Hepatocyte (in vitro differentiated cells): ENCODE measurements around the gene HOXC4.

Experiments
- EZH2 ChIP-seq: fragments of 200-600 bp; sonication (generic); IDR thresholded peaks from 2 replicates; pipeline ENCODE4 v1.6.1; 2016; ENCODE audit warnings: antibody characterized with exemption, mild to moderate bottlenecking, borderline replicate concordance
- EZH2phosphoT487 ChIP-seq: fragments of 200-600 bp; sonication (generic); IDR thresholded peaks from one replicate; pipeline ENCODE4 v1.6.1; 2018; ENCODE audit warnings: antibody characterized with exemption, mild to moderate bottlenecking, low read depth, moderate library complexity; ENCODE audit not compliant: unreplicated experiment, severe bottlenecking
- TF ChIP-seq, protein P1 (sequence below): fragments of 200-600 bp; sonication (generic); IDR thresholded peaks from 2 replicates; pipeline ENCODE4 v1.5.1; 2016; ENCODE audit warnings: antibody characterized with exemption, mild to moderate bottlenecking; ENCODE audit not compliant: poor library complexity

DNA sequence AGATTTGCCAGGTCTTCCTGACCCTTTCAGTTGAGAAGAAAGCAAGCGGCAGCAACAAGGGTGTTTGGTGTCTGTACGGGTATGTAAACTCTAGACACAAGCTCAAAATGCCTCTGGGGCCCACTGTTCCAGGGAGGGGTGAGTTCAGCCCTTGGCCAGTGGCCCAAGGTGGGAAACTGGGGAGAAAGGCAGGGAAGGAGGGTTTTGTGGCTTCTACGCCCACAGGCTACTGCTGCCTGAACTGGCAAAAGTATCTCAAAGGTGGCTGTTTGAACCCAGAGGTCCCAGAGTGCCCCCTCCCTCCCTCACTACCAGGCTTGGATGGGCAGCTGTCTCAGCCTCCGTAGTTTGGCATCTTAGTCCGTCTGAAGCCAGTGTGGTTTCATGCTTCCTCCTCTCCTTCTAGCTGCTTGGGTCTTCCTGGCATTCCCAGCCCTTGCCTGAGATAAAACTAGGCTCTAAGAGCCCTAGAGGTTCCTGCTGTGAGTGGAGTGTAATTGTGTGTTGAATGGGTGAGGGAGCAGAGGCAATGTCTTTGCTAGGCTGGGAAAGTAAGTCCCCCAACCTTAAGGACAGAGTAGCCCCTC, 15.3 kb upstream of the HOXC4 start:
- TF ChIP-seq, protein P1, sequence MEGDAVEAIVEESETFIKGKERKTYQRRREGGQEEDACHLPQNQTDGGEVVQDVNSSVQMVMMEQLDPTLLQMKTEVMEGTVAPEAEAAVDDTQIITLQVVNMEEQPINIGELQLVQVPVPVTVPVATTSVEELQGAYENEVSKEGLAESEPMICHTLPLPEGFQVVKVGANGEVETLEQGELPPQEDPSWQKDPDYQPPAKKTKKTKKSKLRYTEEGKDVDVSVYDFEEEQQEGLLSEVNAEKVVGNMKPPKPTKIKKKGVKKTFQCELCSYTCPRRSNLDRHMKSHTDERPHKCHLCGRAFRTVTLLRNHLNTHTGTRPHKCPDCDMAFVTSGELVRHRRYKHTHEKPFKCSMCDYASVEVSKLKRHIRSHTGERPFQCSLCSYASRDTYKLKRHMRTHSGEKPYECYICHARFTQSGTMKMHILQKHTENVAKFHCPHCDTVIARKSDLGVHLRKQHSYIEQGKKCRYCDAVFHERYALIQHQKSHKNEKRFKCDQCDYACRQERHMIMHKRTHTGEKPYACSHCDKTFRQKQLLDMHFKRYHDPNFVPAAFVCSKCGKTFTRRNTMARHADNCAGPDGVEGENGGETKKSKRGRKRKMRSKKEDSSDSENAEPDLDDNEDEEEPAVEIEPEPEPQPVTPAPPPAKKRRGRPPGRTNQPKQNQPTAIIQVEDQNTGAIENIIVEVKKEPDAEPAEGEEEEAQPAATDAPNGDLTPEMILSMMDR: no peak
- no peak for TF ChIP-seq EZH2
- TF ChIP-seq EZH2phosphoT487: no peak
